Umbilical cord (tissue), 2 donors: Measurements from ENCODE around the gene TEAD2. TPM values are rescaled to one million over a fixed set of nuclear protein-coding genes. Genes with fewer than 3 reads are reported as not detected.

ENCODE experiments used
- DNase-seq: peaks from one replicate; pipeline ENCODE4 v3.0.0-alpha.2; 2015; ENCODE audit warnings: low spot score
- total RNA-seq: library from RNA; depleted of rRNA; stranded (reverse); fragments of >200 nt; gene quantifications from one replicate; pipeline ENCODE4 v1.2.3, GENCODE V29; 2014; ENCODE audit warnings: low replicate concordance; ENCODE audit not compliant: insufficient read depth

The TEAD2 gene
- 25.5 TPM for total RNA-seq

- peak; percentile 79 for DNase-seq
Observed at GRCh38 chr19:49362048-49362928, at the start of gene TEAD2. TEAD2 (minus strand) TSS chr19:49362416; CDS start chr19:49360075, 2,341 bp downstream.

GRCh38 chr19:49411681-49412326, 49.6 kb upstream of the TEAD2 start:
- peak; percentile 13 for DNase-seq

GRCh38 chr19:49409441-49410029, 47.3 kb upstream of the TEAD2 start:
- no peak for DNase-seq

GRCh38 chr19:49408816-49409440, 46.7 kb upstream of the TEAD2 start:
- DNase-seq, result no peak

GRCh38 chr19:49407482-49408015, 45.3 kb upstream of the TEAD2 start:
- no peak for DNase-seq

- DNase-seq, result no peak
Observed at GRCh38 chr19:49407079-49407478, 44.9 kb upstream of the TEAD2 start.

- no peak for DNase-seq
Observed at GRCh38 chr19:49403404-49404187, 41.4 kb upstream of the TEAD2 start.

- DNase-seq, result no peak
Observed at GRCh38 chr19:49400029-49400428, 37.8 kb upstream of the TEAD2 start.

DNA sequence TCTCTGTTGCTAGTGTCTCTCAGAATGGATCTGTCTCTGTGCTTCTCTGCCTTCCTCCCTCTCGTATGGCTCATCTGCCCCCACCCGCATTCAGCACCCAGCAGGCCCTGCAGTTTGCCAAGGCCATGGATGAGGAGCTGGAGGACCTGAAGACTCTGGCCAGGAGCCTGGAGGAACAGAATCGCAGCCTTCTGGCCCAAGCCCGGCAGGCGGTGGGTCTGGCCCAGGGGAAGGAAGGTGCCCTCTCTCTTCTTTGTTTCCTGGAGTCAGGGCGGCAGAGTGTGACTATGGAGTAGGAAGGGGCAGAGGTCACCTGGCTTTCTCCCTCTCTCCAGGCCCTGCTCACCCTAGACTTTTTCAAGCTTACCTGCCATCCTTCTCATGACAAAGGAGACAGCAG, 36.7 kb upstream of the TEAD2 start:
- no peak for DNase-seq

GRCh38 chr19:49398001-49398615, 35.9 kb upstream of the TEAD2 start:
- no peak for DNase-seq

GRCh38 chr19:49396738-49397505, 34.7 kb upstream of the TEAD2 start:
- no peak for DNase-seq

DNA sequence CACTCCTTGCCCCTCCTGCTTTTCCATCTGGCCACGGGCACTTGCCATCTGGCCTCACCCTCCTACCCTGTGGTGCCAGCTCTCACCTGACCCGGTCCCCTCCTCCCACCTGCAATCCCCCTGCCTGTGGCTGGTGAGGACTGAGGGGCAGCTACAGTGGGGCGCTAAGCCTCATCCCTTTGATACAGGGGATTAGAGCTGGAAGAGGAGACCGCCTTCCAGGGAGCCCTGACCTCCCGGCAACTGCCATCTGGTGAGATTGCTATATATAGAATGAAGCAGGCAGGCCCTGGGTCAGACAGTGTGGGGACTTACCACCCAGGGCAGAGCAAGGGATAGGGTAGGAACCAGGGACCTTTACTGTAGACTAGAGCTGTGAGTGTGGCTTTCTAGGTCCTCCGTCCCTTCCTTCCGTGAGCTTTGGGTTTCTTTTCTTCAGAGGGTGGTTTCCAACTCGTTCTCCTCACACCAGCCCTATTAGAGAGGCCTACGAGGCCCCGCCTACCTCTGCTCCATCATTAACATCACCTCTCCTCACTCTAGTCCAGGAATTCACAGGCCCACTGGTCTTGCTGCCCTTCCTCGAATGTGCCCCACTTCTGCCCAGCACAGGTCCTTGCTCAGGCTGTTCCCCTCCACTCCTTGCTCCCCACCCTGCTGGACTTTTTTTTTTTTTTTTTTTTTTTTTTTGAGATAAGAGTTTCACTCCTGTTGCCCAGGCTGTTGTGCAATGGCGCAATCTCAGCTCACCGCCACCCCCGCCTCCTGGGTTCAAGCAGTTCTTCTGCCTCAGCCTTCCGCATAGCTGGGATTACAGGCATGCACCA, 33.6 kb upstream of the TEAD2 start:
- DNase-seq, result no peak

DNA sequence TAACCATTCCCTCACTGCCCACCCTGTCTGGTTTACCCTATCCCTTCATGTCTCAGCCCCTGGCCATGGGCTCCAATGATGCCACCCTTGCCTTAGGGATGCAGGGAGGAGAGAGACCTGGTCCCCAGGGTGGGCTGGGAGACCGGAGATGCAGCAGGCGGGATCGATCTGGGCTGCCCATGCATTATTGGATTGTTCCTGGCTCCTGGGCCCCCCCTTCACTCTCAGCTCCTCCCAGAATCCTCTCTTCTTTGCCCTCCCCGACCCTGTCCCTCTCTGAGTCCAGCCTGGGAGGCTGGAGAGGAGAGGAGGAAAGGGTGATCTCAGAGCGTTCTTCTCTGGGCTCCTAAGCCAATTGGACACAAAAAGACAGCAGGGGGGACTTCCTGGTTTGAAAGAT, 31.7 kb upstream of the TEAD2 start:
- DNase-seq, result no peak

GRCh38 chr19:49391581-49392399, 29.6 kb upstream of the TEAD2 start:
- peak; percentile 75 for DNase-seq

DNA sequence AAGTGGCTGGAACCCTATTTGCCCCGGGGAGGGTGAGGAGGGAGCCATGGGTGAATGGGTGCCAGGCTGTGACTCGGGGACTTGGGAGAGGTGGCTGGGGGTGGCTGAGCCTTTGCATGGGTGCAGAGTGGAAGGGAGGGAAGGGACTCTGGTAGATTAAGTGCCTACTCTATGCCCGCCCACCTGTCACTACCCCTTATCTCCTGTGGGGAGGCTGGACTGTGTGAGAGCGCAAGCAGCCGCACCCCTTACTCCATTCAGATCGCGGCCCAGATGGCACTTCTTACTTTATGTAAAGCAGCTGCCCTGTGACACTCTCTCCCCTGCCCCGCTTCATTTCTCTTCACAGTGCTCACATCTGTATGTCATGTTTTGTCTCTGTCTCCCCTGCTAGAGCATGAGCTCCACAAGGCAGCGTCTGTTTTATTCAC, 28.7 kb upstream of the TEAD2 start:
- no peak for DNase-seq

DNA sequence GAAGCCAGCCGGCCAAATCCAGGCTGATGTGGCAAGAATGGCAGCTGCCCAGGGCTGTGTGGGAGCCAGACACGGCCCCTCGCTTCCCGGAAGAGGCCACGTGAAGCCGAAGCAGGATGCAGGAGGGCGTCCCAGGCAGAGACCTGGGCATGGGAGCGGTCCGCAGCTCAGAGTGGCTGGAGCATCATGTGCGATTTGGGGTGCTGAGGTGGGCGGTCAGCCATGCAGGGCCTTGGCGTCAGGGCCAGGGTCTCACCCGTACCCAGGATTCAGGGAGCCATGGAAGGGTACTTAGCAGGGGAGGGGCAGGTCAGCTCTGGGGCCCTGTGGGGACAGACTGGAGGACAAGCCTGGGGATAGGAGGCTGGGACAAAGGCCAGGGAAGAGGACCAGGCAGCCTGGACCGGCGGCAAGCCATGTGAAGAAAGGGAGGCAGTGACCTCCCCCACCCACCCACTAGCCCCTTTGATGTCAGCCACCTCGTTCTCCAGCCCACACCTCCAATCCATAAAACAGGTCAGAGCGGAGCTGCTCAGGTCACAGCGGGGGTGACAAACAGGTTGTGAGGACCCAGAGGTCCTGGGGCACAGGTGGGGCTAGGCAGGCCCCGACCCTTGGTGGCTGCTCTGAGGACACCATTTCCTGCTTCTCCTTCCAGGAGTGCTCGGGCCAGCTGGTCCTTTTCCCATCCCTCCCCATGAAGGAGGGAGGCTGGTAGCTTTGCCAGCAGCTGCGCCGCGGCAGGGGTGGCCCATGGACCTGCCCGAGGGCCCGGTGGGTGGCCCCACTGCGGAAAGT, 28.1 kb upstream of the TEAD2 start:
- no peak for DNase-seq

- no peak for DNase-seq
Observed at GRCh38 chr19:49389406-49389805, 27.2 kb upstream of the TEAD2 start.
